COLO668 (cell line): ENCODE data around the gene ZNF135.

Experiments
- DNase-seq: peaks from one replicate; lab custom pipeline; 2025; ENCODE audit not compliant: unreplicated experiment; lab: John Stamatoyannopoulos, UW

ZNF135 gene

DNA sequence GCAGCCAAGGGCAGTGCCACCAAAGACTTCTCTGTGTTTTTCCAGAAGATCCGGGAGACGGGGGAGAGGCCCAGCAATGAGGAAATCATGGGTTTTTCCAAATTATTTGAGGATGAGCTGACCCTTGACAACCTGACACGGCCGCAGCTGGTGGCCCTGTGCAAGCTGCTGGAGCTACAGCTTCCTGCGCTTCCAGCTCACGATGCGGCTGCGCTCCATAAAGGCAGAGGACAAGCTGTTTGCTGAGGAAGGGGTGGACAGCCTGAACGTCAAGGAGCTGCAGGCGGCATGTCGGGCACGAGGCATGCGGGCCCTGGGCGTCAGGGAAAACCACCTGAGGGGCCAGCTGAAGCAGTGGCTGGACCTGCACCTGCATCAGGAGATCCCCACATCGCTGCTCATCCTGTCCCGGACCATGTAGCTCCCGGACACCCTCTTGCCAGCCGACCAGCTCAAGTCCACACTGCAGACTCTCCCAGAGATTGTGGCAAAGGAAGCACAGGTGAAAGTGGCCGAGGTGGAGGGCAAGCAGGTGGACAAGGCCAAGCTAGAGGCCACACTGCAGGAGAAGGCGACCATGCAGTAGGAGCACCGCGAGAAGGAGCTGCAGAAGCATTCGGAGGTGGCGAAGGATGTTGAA lies 13.6 kb upstream of the ZNF135 start:
- DNase-seq: no peak

DNA sequence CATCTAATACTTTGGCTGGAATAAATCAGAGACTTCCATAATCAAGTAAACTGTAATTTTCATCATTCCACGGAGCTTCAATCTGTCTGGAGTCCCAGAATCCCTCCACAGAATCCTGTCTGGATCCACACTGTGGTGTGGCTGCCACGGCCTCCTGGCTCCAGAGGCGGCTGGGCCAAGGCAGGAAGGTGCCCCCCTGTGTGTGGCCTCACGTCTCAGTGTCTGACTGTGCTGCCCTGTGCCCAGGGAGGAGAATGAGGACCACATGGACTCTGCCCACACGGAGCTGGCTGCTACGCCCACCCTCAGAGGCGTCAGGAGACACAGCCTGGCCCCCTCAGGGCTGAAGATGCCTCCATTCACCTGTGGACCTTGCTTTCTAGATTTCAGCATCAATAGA lies 12.2 kb upstream of the ZNF135 start:
- DNase-seq: no peak

DNA sequence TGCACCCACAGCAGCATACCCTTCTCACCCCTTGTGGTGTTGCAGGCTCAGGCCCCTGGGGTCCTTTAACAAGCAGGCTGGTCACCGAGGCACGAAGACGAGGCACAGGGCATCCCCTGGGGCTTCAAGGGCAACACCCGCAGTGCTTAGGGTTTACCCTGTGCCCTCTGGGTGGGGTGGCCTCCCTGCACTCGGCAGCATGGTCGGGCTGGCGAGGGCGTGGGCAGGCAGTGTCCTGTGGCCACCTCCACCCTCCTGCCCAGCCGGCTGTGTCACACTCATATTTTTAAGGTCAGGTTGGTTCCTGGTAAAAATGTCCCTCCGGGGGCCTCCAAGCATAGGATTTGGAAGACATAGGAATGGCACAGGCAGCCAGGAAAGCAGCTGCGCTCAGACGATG lies 11.4 kb upstream of the ZNF135 start:
- DNase-seq: no peak

DNA sequence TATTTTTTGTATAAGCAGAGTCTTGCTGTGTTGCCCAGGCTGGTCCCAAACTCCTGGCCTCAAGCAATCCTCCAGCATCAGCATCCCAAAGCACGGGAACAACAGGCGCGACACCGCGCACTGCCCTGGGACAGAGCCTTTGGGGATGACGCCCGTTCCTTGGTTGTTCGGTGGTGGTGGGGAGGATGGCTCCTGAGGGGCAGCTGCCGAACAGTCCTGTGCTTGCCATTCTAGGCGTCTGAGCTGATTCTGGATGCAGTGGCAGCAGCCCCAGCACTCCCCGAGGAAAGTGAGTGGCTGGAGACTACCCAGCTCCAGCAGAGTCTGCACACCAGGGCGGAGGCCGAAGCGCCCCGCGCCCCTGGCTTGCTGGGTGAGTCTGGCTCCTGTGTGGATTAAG lies 6.8 kb upstream of the ZNF135 start:
- no peak for DNase-seq

DNA sequence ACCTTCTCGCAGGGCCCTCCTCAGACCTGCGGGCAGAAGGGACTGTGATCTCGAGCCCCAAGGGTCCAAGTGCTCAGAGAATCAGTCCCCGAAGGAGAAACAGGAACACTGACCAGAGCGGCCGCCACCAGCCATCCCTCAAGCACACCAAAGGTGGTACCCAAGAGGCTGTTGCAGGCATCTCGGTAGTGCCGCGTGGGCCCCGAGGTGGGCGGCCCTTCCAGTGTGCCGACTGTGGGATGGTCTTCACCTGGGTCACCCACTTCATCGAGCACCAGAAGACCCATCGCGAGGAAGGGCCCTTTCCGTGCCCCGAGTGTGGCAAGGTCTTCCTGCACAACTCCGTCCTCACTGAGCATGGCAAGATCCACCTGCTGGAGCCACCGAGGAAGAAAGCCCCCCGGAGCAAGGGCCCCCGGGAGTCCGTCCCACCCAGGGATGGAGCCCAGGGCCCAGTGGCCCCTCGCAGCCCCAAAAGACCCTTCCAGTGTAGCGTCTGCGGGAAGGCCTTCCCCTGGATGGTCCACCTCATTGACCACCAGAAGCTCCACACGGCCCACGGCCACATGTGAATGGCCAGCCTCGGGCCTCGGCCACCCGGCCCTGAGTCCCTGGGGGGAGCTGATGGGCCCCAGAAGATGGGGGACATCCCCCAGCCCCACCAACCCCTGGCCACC lies 5.5 kb upstream of the ZNF135 start:
- DNase-seq: no peak

DNA sequence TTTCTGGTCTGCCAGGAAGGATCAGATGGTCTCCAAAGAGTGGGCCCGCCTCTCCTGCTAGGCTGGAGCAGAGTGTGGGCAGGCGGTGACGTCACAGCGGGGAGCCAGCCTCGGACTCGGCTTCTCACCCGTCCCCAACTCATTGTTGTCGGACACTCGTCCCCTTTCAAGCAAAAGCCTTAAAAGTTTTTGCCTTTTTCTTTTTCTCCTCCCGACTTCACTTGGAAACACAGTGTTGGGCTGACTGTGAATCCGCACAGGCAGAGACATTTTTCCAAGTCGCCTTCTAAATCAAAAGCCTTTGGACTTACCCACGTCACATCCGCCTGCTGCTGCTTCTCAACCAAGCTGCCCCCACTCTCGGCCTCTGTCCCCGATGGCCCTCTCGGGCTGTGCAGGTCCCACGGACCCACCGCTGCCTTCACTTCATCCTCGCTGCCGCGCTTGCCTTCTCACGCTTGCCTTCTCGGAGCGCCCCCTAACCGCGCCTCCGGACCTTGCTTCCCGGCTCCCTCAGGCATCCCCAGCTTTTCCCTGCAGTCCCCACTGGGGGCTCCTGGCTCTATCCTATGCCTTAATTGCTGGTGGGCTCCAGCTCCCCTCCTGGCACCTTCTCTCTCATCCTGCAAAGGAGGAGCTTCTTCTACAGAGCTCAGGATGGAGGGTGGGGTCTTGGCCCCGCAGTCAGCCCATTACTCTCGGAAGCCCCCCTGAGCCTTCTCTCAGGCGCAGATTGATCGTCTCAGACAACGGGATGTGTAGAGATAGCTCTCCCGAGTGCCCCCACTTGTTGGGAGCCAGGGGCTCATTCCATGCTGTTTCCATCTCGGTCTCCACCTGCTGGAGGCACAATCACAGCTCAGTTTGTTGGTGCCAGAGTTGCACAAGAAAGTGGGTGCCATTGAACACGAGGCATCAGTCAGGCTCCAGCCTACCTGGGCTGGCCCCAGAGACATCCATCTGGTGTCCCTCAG lies 3.9 kb upstream of the ZNF135 start:
- peak; percentile 13 for DNase-seq

DNA sequence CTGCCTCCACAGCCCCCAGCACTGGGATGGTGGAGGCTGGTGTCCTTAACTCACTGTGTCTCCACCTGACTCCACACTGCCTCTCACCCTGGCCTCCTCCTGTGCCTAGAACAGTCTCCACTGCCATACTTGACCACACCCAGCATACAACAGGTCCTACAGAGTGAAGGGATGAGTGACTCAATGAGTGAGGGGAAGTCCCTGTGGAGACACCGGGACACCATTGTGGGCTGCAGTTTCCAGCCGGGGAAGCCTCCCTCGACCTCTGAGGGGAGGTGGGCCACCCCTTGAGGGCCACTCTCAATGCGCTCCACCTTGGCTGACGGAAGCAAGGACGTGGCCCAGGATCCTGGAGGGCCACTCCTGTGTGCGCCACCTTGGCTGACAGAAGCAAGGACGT lies 2.8 kb upstream of the ZNF135 start:
- DNase-seq: no peak

DNA sequence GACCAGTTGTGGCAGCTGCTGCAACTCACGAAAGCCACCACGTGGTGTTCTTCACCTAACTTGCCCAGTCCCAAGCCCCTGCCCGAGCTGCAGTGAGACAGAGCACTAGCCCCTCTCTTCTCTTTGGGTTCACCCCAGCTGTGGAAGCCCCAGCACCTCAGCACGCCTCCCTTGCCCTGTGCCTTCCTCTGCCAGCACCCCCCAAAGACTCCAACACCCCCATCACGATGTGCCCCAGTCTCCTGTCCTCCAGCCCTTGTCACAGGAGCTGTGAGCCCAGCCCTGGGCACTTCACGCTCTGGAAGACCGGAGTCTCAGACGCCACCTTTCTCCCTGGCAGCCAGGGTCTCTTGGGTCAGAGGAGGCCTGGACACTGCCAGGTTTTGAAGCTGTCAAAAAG lies 2.2 kb upstream of the ZNF135 start:
- DNase-seq: no peak

DNA sequence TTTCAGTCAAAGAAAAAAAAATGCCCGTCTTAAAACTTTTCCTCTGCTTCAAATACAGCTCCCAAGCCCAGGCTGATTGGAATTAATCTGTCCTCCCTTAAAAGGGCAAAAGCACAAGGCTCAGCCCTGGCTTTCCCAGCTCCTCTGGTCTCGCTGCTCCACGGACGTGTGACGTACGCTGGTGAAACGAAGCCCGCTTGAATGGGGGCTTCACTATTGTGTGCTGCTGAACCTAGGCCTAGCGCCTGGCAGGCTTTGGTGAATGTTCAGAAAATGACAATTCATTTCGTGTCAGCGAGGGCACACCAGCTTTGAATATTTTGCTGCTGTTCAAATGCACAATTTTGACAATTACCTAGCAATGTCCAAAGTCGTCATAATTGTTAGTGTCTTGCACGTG lies 615 bp upstream of the ZNF135 start:
- DNase-seq: no peak

DNA sequence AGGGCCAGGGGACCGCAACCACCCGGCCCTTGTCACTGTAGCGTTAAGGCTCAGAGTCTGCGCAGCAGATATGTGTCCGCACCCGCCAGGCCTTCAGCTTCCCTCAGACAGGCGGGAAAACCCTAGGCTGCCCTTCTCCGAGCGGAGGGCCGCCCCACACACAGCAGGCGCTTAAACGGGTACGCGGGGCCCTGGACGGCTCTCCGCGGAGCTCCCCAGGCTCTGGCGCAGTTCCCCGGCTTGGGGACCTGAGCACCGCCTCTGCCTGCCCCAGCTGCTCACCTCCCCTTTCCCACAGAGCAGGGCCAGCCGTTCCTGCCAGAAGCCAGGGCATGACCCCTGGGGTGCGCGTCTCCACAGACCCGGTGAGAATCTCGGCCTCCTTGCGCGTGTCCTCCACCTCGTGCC lies 593 bp downstream of the ZNF135 start:
- no peak for DNase-seq

DNA sequence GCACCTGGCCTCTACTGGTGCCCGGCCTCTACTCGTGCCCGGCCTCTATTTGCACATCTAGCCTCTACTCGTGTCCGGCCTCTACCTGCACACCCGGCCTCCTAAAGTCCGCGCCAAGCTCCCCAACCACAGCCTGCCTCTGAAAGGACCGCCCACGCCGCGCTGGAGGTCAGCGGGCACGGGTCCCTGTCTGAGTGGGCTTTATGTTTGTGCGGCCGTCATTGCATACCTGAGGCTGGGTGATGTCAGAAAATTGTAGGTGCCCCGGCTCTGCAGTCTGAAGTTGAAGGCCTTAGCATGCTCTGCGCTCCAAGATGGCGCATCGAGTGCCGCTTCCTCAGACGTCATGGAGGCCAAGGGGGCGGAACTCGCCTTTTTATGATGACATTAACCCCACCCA lies 1.1 kb downstream of the ZNF135 start:
- no peak for DNase-seq

DNA sequence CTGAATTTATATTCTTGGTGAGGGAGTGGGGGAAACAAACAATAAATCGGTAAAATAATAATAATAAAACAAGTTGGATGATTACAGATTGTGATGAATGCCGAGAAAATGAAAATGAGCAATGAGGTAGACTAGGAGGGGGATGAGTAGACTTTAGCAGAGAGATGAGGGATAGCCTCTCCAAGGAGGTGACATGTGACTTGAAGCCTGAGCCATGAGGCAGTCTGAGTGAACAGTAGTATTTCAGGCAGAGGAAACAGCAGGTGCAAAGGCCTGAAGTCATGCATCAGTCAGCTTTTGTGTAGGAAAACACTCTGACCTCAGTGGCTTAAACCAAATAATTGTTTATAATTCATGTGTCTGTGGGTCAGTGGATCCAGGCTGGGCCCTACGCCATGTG lies 4.6 kb downstream of the ZNF135 start:
- DNase-seq: no peak

DNA sequence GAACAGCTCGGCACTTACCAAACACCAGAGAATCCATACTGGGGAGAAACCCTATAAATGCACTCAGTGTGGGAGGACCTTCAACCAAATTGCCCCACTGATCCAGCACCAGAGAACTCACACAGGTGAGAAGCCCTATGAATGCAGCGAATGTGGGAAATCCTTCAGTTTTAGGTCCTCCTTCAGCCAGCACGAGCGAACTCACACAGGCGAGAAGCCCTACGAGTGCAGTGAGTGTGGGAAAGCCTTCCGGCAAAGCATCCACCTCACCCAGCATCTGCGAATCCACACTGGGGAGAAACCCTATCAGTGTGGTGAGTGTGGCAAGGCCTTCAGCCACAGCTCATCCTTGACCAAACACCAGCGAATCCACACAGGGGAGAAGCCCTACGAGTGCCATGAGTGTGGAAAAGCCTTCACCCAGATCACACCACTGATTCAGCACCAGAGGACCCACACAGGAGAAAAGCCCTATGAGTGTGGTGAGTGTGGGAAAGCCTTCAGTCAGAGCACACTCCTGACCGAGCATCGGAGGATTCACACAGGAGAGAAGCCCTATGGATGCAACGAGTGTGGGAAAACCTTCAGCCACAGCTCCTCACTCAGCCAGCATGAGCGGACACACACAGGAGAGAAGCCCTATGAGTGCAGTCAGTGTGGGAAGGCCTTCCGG lies 8.3 kb downstream of the ZNF135 start:
- DNase-seq: no peak

DNA sequence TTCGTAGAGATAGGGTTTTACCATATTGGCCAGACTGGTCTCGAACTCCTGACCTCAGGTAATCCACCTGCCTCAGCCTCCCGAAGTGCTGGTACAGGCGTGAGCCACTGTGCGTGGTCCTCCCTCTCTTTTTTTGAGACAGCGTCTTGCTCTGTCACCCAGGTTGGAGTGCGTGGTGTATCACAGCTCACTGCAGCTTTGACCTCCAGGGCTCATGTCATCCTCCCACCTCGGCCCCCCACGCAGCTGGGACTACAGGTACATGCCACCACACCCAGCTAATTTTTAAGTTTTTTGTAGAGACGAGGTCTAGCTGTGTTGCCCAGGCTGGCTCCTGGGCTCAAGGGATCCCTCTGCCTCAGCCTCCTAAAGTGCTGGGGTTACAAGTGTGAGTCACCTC lies 20.7 kb downstream of the ZNF135 start:
- no peak for DNase-seq

DNA sequence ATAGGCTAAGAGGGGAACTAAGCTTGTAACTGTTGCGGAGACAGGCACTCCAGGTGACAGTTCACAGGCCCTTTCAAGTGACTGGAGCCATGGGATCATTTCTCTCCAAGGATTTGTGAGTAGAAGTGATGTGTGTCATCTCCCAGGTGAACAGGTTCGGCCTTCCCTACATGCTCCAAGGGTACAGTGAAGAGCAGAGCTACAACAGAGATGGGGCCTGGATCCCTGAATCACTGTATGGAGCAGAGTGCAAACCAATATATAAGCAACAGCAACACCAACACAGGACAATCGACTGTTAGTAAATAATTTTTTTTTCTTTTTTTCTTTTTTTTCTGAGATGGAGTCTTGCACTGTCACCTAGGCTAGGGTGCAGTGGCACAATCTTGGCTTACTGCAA lies 23.9 kb downstream of the ZNF135 start:
- DNase-seq: no peak

DNA sequence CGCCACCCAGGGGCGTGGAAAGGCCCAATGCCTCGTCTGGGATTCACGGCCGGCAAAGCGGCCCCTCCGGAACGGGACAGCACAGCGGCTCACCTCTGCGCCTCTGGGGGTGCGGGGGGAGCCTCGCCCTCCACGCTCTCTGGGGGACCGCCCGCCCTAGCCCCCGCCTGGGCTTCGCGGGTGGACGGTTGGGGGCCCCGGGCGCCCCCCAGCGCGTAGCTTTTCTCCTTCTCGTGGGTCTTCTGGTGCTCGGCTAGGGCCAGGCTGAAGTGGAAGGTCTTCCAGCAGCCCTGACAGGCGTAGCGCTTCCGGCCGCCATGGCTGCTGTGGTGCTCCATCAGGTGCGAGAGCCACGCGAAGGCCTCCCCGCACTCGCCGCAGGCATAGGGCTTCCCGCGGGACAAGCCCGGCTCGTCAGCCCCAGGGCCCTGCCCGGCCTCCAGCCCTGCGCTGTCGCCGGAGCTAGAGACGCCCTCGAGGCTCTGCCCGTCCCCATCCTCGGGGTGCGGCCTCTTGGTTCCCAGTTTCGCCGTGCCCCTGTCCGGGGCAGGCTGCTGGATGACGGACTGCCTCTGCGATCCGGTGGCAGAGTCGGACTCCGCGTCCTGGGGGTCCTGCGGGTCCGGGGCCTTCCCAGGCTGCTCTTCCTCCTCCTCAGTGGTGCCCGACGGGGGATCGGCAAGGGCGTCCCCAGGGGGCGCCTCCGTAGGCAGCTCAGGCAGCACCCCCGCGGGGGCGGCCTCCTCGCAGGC lies 25.7 kb downstream of the ZNF135 start:
- no peak for DNase-seq

DNA sequence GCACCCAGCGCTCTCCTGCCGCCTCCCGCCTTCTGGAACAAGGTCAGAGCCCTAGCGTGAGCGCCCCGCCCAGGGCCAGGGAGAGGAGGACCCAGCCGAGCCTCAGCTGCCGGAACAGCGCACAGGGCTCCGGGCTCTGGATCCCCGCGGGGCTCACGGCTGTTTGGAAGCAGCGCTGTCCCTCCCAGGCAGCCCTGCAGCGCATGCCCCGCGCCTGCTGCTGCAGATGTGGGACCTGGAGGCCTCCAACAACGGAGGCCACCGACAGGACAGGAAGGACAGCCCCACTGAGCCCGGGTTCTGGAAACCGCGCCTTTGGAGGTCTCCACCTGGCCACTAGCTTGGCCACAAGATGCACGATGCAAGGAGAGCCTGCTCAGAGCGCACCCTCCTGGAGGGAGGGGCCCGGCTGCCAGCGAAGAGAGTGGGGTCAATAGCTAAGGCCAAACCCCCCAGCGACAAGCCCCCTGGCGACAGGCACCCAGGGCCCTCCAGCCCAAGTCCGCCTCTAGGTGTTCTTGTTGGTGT lies 26.3 kb downstream of the ZNF135 start:
- DNase-seq: no peak

DNA sequence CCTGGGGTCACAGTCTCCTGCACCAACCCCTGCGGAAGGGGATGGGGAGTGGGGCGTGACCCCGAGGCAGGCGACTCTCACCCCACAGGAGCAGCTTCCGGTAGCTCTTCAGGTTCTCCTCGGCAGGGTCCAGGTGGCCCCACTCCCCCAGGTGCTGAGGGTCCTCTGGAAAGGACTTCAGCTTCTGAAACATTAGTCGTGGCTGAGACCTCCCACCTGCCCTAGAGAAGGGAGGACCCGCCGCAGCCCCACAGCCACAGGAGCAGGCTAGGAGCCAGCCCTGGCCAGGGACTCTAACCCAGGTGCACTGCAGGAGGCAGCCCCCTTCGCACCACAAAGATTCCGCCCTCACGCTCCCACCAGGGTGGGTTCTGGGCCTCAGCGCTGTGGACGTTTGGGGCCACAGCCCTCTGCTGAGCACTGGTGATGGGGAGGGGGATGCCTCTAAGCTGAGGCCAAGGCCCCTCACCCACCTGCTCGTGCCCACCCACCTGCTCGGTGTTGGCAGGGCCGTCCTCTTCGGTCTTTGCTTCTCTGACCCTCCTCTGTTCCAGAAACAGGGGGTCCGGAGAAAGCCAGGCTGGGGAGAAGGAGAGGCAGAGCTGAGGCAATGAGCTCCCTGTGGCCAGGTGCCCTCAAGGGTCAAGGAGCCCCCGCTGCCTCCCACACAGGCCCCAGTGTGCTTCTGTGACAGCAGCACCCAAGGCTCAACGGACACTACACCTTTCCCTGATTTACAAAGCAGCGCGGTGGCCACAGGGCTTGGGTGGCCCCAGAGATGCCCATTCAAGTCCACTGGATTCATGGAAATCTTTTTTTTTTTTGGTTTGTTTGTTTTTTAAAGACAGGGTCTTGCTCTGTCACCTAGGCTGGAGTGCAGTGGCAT lies 28.0 kb downstream of the ZNF135 start:
- no peak for DNase-seq

DNA sequence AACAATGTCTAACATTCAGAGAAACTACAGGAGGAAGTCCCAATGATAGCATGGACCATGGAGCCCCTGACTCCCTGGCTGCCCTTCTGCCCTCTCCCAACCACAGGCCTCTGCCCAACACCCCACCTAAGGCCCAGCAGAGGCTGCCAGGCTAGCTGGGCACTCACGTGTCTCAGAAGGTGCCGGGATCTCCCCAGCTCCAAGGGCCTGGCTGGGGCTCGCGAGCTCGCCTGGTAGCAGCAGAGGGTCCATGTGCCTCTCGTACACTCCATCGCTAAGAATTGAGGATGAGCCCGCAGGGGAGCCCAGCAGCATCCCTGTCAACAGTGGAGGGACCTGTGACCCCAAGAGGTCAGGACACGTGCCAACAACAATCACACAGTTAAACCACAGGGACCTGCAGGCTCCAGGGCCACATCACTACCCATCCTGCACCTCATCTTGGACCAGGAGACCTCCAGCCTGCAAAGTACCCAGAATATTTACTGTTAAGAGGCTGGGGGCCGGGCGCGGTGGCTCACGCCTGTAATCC lies 29.5 kb downstream of the ZNF135 start:
- no peak for DNase-seq
